ENCODE results near the gene MINDY4. TPM values are rescaled to one million over a fixed set of nuclear protein-coding genes. Genes with fewer than 3 reads are reported as not detected.
A peak's percentile ranks its signal among the peaks of the same experiment; 100 is the strongest.

The MINDY4 gene
- total RNA-seq, 3 donors from 2014 or later: 4.0 to 9.1 (median 4.7) TPM

DNA sequence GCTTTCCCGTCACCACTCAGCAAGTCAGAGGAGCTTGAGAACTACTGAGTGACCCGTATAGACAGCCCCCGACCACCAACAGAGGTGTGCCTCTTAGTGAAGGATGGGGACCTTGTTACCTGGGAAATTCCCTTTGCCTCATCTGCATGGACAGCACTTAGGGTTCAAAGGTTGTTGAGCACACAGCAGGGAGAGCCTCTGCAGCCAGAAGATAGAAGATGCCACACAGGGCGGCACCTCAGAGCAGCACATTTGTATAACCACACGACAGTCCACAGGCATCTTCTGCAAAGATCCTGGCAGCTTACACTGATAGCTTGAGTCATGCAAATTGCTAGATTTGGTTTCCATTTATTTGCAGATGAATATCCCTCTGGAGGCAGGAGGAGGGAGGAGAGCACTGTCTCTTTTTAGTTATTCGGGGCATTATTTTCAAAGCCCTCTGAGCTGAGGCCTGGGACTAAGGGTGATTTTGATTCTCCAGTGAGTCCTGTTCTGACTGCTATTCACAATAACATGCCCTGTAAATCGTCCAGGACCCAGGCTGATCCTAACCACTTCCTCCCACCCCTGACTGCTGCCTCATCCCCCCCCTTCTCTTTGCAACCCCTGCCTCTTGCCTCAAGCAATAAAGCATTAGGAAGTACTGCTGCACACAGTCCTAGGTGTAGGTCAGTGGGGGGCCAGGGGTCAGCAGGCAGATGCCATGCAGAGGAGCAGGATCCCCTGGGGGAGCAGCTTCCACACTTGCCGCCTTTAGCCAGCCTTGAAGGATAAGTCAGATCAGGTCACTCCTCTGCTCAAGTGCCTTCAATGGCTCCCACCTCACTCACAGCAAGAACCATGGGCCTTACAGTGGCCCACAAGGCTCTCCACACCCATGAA lies 43.9 kb upstream of the MINDY4 start:
- Histone ChIP-seq H3K36me3 (ENCODE audit: low read depth) (no peaks in the 10 kb centered on the region), H3K9me3 (no peaks in the 10 kb centered on the region), H3K4me3 (no peak overlapping the region), H3K4me1 (ENCODE audit: low read depth) (no peaks in the 10 kb centered on the region)
- ATAC-seq: peak; percentile 81
- TF ChIP-seq, protein P1, sequence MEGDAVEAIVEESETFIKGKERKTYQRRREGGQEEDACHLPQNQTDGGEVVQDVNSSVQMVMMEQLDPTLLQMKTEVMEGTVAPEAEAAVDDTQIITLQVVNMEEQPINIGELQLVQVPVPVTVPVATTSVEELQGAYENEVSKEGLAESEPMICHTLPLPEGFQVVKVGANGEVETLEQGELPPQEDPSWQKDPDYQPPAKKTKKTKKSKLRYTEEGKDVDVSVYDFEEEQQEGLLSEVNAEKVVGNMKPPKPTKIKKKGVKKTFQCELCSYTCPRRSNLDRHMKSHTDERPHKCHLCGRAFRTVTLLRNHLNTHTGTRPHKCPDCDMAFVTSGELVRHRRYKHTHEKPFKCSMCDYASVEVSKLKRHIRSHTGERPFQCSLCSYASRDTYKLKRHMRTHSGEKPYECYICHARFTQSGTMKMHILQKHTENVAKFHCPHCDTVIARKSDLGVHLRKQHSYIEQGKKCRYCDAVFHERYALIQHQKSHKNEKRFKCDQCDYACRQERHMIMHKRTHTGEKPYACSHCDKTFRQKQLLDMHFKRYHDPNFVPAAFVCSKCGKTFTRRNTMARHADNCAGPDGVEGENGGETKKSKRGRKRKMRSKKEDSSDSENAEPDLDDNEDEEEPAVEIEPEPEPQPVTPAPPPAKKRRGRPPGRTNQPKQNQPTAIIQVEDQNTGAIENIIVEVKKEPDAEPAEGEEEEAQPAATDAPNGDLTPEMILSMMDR (IDR thresholded peaks at IDR 0.05): no peak
- intact Hi-C loops (cut with DNase I, micrococcal nuclease): no loop called here
- DNase-seq: peak in 1 of 3 donors; percentile 35

DNA sequence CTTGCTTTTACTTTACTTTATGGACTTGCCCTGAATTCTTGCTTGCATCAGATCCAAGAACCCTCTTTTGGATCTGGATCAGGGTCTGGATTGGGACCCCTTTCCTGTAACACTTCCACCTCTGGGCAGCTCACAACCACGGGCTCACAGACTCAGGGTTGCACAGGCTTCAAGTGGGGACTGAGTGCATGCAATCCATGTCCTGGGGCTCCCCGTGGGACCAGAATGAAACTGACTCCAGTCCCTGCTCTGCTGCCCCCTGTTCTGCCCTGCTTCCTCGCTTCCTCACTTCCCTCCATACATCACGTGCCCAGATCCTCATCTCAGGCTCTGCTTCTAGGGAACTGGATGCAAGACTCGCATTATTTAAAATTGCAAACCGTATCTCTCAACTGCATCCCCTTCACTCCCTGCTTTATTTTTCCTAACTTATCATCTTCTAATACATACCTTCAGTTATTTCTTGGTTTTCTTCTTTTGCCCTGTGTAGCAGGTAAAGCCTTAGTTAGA lies 42.6 kb upstream of the MINDY4 start:
- ATAC-seq (no peak), DNase-seq (no peak)
- TF ChIP-seq, protein P1 (IDR thresholded peaks at IDR 0.05): no peak
- no peaks in the 10 kb centered on the region for H3K9me3 ChIP-seq
- H3K4me3 ChIP-seq: no peak overlapping the region
- H3K36me3 ChIP-seq (ENCODE audit: low read depth): no peaks in the 10 kb centered on the region
- H3K4me1 ChIP-seq (ENCODE audit: low read depth): no peaks in the 10 kb centered on the region
- intact Hi-C loops (cut with DNase I, micrococcal nuclease): no loop called here

GRCh38 chr7:30729642-30730041 lies 41.6 kb upstream of the MINDY4 start:
- intact Hi-C loops (cut with DNase I, micrococcal nuclease): no loop called here
- TF ChIP-seq, protein P1 (IDR thresholded peaks at IDR 0.05): no peak
- H3K9me3 ChIP-seq: no peaks in the 10 kb centered on the region
- no peaks in the 10 kb centered on the region for H3K4me1 ChIP-seq (ENCODE audit: low read depth)
- ATAC-seq: no peak
- no peak overlapping the region for H3K4me3 ChIP-seq
- no peaks in the 10 kb centered on the region for H3K36me3 ChIP-seq (ENCODE audit: low read depth)
- DNase-seq: no peak

DNA sequence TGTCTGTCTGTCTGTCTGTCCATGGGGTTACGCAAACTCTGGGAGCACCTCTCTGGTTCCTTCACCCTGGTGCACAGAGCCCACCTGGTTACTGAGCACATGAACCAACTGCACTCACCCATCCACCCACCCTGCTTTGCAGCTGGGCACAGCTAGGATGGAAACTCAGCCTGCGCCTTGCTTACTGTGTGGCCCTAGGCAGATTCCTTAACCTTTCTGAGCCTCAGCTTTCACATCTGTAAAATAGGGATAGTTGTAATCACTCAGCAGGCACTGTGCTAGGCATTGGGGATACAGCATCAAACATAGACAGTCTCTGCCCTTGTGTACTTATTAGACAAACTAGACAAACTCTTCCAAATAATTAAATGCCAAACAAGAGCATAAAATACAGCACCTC lies 41.1 kb upstream of the MINDY4 start:
- no peak overlapping the region for H3K4me3 ChIP-seq
- no peak for ATAC-seq
- no peaks in the 10 kb centered on the region for H3K4me1 ChIP-seq (ENCODE audit: low read depth)
- DNase-seq: no peak
- H3K9me3 ChIP-seq: no peaks in the 10 kb centered on the region
- H3K36me3 ChIP-seq (ENCODE audit: low read depth): no peaks in the 10 kb centered on the region
- intact Hi-C loops (cut with DNase I, micrococcal nuclease): no loop called here
- TF ChIP-seq, protein P1 (IDR thresholded peaks at IDR 0.05): no peak

GRCh38 chr7:30730996-30731395 lies 40.2 kb upstream of the MINDY4 start:
- ATAC-seq (no peak), DNase-seq (no peak)
- no peak overlapping the region for H3K4me3 ChIP-seq
- H3K4me1 ChIP-seq (ENCODE audit: low read depth): no peaks in the 10 kb centered on the region
- intact Hi-C loops (cut with DNase I, micrococcal nuclease): no loop called here
- H3K36me3 ChIP-seq (ENCODE audit: low read depth): no peaks in the 10 kb centered on the region
- TF ChIP-seq, protein P1 (IDR thresholded peaks at IDR 0.05): no peak
- no peaks in the 10 kb centered on the region for H3K9me3 ChIP-seq
